ENCODE measurements around the gene HES2.

The HES2 gene

DNA sequence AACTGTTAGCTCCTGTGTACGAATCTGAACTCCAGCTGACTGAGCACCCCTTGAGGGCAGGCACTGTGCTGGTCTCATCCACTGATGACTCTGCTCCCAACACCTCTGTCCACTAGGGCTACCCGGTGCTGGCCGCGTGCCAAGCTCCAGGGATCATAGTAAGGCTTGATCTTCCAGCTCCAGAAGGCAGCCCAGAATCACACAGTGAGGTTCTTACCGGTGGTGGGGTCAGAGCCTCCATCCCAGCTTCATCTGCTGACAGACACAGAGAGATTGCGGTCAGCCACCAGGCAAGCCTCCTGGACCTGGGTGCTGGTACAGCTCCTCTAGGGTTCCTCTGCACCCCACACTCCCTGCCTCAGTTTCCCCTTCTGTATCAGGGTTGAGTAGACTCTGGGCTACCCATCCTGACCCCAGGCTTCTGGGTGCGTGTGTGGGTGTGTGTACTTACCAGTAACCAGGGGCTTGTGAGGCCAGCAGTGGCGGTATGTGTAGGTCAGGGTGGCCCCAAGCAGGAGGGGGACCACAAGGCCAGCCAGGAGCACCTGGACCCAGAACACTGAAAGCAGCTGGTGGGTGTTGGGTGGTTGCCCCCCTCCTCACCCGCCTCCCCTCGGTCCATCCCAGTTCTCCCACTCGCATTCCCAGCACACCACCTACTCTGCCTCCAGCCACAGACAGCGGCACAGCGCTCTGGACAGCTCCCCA, 42.8 kb upstream of the HES2 start:
- no peaks in the 10 kb centered on the region; the same call in 1 of the 2 replicates for H3K27me3 ChIP-seq (replicated peaks; ENCODE audit: control insufficient read depth, insufficient read depth, low read length)
- H3K4me3 ChIP-seq (replicated peaks; ENCODE audit: low read depth, low read length): no peak overlapping the region
- H3K36me3 ChIP-seq (ENCODE audit: control insufficient read depth, insufficient read depth, low read length): no peaks in the 10 kb centered on the region
- DNase-seq (ENCODE audit: extremely low read depth, insufficient read length): no peak
- no peak for TF ChIP-seq CTCF (IDR thresholded peaks at IDR 0.05; ENCODE audit: insufficient read depth, low read length, poor library complexity, severe bottlenecking)

DNA sequence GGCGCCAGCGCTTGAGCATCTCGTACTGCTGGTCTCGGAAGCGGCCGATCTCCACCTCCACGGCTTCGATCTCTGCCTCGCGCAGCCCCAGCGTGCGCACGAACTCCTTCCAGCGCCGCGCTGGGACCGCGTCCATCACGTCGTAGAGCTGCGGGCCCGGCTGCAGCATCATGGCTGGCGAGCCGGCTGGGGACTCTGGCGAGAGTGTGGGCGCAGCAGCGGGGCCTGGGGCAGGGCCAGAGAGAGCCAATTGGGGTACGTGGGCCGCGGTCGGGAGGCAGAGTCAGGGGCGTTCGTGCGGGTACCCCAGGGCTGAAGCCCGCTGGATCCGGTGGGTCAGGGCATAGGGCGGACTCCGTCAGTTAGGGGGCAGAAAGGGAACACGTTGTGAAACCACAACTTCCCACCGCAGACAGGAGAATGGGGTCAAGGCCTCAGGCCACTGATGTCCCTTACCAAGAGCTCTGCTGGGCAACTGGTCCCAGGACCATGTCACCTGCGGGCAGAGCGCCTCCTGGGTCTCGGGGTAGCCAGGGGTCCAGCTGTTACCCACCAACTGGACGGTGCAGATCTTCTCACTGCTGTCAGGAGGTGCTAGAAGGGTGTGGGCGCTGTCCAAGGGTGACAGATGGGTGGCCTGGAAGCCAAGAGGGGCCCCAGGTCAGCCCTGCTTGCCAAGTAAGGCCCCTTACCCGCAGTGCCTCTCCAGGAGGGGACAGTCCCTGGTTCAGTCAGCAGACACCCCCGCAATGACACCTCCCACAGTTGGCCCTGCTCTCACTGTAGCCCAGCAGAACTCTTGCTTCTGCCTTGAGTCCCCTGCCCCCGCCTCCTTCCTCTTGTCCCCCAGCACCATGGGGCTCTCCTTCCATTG, 42.1 kb upstream of the HES2 start:
- H3K27me3 ChIP-seq (replicated peaks; ENCODE audit: control insufficient read depth, insufficient read depth, low read length): no peaks in the 10 kb centered on the region; the same call in 1 of the 2 replicates
- no peak for DNase-seq (ENCODE audit: extremely low read depth, insufficient read length)
- no peak for TF ChIP-seq CTCF (IDR thresholded peaks at IDR 0.05; ENCODE audit: insufficient read depth, low read length, poor library complexity, severe bottlenecking)
- no peak overlapping the region for H3K4me3 ChIP-seq (replicated peaks; ENCODE audit: low read depth, low read length)
- no peaks in the 10 kb centered on the region for H3K36me3 ChIP-seq (ENCODE audit: control insufficient read depth, insufficient read depth, low read length)

DNA sequence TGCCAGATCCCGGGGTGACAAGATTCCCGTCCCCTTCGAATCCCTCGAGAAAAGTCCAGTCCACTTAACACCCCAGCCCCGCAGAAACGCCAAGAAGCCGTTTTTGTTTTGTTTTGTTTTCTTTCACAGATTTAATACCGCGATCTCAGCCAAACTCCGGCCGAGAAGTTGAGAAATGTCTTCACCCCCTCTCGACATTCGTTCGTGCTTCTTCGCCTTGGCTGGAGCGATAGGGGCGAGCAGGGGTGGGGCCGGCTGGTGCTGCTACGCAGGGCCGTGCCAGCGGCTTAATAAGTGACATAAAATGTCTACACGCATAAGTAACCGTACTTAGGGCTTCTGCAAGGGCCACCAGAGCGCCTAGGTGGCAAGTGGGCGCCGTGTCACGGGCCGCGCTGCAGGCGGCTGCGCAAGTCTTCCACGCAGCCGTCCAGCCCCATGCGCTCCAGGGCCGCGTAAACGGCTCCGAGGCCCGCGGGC, 41.4 kb upstream of the HES2 start:
- no peaks in the 10 kb centered on the region; the same call in 1 of the 2 replicates for H3K27me3 ChIP-seq (replicated peaks; ENCODE audit: control insufficient read depth, insufficient read depth, low read length)
- no peaks in the 10 kb centered on the region for H3K36me3 ChIP-seq (ENCODE audit: control insufficient read depth, insufficient read depth, low read length)
- no peak overlapping the region for H3K4me3 ChIP-seq (replicated peaks; ENCODE audit: low read depth, low read length)
- no peak for DNase-seq (ENCODE audit: extremely low read depth, insufficient read length)
- TF ChIP-seq CTCF (IDR thresholded peaks at IDR 0.05; ENCODE audit: insufficient read depth, low read length, poor library complexity, severe bottlenecking): no peak

GRCh38 chr1:6460301-6461050, 40.8 kb upstream of the HES2 start:
- Histone ChIP-seq H3K4me3 (replicated peaks; ENCODE audit: low read depth, low read length) (peak overlapping the region; percentile 30), H3K36me3 (ENCODE audit: control insufficient read depth, insufficient read depth, low read length) (no peaks in the 10 kb centered on the region)
- peak; percentile 58 for DNase-seq (ENCODE audit: extremely low read depth, insufficient read length)

More at GRCh38 chr1:6460301-6461050, 40.8 kb upstream of the HES2 start:
- TF ChIP-seq CTCF (IDR thresholded peaks at IDR 0.05; ENCODE audit: insufficient read depth, low read length, poor library complexity, severe bottlenecking): no peak
- no peaks in the 10 kb centered on the region; the same call in 1 of the 2 replicates for H3K27me3 ChIP-seq (replicated peaks; ENCODE audit: control insufficient read depth, insufficient read depth, low read length)

Data from GM06990 (cell line).